GM18526 (cell line): ENCODE results near the gene SPCS1.

Source experiments
- POLR2A ChIP-seq: IDR thresholded peaks from 3 replicates; pipeline ENCODE4 v1.6.1; 2011; ENCODE audit not compliant: insufficient read length; ENCODE audit errors: extremely low read depth

Gene SPCS1

DNA sequence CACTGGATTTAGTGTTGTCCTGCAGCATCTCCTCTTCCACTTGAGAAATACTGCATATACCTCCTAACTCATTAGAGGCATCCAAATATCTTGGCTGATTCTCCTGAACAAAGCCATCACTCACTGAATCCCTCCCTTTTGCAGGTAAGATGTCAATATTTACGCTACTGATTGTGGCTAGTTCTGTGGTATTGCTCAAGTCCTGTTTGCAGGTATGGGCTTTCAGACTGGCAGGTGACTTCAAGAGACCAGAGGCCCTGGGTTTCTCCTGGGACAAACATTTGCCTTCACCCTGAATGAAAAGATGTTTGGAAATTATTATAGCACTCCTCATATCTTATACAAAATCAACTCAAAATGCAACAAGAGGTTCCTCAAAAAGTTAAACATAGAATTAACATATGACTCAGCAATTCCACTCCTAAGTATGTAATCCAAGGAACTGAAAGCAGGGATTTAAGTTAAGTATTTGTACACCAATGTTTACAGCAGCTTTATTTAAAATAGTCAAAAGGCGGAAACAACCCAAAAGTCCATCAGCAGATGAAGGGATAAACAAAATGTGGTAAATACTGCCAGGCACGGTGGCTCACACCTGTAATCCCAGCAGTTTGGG lies 46.2 kb downstream of the SPCS1 start:
- TF ChIP-seq POLR2A = no peak

GRCh38 chr3:52754373-52754772 lies 48.5 kb downstream of the SPCS1 start:
- no peak for TF ChIP-seq POLR2A

GRCh38 chr3:52756141-52756540 lies 50.2 kb downstream of the SPCS1 start:
- TF ChIP-seq POLR2A = no peak
